Activated CD4-positive, alpha-beta T cell treated with anti-CD3 and anti-CD28 coated beads for 1 hour (primary cell): Measurements from ENCODE around the gene FAM83B.
"Not testable (repeated sequence)": the region's sequence is repeated elsewhere in the genome, so short reads cannot be mapped to it uniquely, and the experiment has no call there.

Source experiments
- DNase-seq: peaks from one replicate; pipeline ENCODE4 v3.0.0-alpha.2; 2020

Gene FAM83B

GRCh38 chr6:54898767-54899166, 52.2 kb downstream of the FAM83B start:
- no peak for DNase-seq

- DNase-seq = no peak
Measured at GRCh38 chr6:54899442-54899841, 52.9 kb downstream of the FAM83B start.

- DNase-seq = no peak
Measured at GRCh38 chr6:54899986-54900385, 53.4 kb downstream of the FAM83B start.

- DNase-seq = no peak
Measured at GRCh38 chr6:54900666-54901065, 54.1 kb downstream of the FAM83B start.

- DNase-seq = no peak
Measured at GRCh38 chr6:54903884-54904283, 57.3 kb downstream of the FAM83B start.

GRCh38 chr6:54907355-54907754, 60.8 kb downstream of the FAM83B start:
- DNase-seq = no peak

GRCh38 chr6:54909184-54909583, 62.6 kb downstream of the FAM83B start:
- DNase-seq = no peak

- no peak for DNase-seq
Measured at GRCh38 chr6:54910431-54910884, 63.9 kb downstream of the FAM83B start.

- DNase-seq = no peak
Measured at GRCh38 chr6:54910921-54911320, 64.3 kb downstream of the FAM83B start.

GRCh38 chr6:54913211-54913610, 66.6 kb downstream of the FAM83B start:
- no peak for DNase-seq

GRCh38 chr6:54916858-54917257, 70.3 kb downstream of the FAM83B start:
- no peak for DNase-seq

- DNase-seq = no peak
Measured at GRCh38 chr6:54920628-54921027, 74.1 kb downstream of the FAM83B start.

- no peak for DNase-seq
Measured at GRCh38 chr6:54921891-54922290, 75.3 kb downstream of the FAM83B start.

- DNase-seq = no peak
Measured at GRCh38 chr6:54929245-54929909, 82.8 kb downstream of the FAM83B start.

- DNase-seq = no peak
Measured at GRCh38 chr6:54932622-54933021, 86.1 kb downstream of the FAM83B start.

GRCh38 chr6:54935739-54936138, 89.2 kb downstream of the FAM83B start:
- no peak for DNase-seq

- DNase-seq = no peak
Measured at GRCh38 chr6:54937371-54937770, 90.8 kb downstream of the FAM83B start.

GRCh38 chr6:54957698-54958097, 111.1 kb downstream of the FAM83B start:
- DNase-seq = no peak

GRCh38 chr6:54958446-54958845, 111.9 kb downstream of the FAM83B start:
- no peak for DNase-seq

GRCh38 chr6:54959820-54960219, 113.2 kb downstream of the FAM83B start:
- no peak for DNase-seq

- not testable (repeated sequence) for DNase-seq
Measured at GRCh38 chr6:54961372-54961771, 114.8 kb downstream of the FAM83B start.

- DNase-seq = no peak
Measured at GRCh38 chr6:54970337-54970736, 123.8 kb downstream of the FAM83B start.

- no peak for DNase-seq
Measured at GRCh38 chr6:54971825-54972224, 125.3 kb downstream of the FAM83B start.

GRCh38 chr6:54979161-54979560, 132.6 kb downstream of the FAM83B start:
- not testable (repeated sequence) for DNase-seq
